Head of caudate nucleus (tissue), 42 donors: ENCODE data around the gene C1QC.

Experiments used
- DNase-seq, 42 donors: peaks; one replicate each; pipeline versions ENCODE4 v3.0.0 to v3.0.0-alpha.2; 2020 to 2021; ENCODE audit warnings: mixed read lengths in 7 of 42
- intact Hi-C: fragments of 100-400 bp; cut with DNase I; formaldehyde crosslinking; loops from one replicate; pipeline ENCODE4 v1.15.0; 2022

C1QC gene

DNA sequence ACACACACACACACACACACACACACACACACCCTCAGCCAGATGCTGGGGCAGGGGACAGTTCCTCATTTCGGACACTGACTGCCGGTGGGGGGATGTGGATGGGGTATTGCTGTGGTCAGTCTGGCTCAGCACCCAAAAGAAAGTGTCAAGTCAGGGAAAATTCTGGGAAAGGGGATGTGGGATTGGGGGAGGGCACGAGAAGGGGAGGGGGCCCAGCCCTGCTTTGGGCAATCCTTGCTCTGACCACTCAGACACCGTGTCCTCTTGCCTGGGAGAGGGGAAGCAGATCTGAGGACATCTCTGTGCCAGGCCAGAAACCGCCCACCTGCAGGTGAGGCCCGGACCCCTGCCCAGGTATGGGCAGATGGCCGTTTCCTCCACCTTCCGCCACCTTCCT lies at the start of gene C1QC:
C1QC (plus strand) TSS at position 253 of the 400 bp plus-strand sequence. CDS start 391 bp downstream, outside the sequence.
- intact Hi-C loops = loop anchor here (2.0 kb wide), 1 partner anchor 223 kb away; no protein-coding TSS in a partner anchor
- DNase-seq = peak in 31 of 42 donors; percentile 15 to 68 (median 32)

DNA sequence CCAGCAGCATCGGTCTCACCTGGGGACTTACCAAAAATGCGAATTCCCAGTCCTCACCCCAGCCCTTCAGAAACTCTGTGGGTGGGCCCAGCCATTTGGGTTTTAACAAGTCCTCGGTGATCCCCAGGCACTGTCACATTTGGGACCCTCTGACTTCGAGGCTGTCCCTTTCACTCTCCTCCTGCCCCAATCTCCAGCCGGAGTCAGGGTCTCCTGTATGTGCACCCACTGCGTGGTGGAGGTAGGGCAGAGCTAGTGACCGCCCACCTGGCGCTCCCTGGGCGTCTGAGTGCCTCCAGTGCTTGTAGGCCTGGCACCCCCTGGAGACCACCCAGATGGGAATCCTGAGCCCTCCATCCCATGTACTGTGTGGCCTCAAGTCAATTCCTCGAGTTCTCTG lies 49.0 kb upstream of the C1QC start:
- intact Hi-C loops = no loop called here
- no peak for DNase-seq

DNA sequence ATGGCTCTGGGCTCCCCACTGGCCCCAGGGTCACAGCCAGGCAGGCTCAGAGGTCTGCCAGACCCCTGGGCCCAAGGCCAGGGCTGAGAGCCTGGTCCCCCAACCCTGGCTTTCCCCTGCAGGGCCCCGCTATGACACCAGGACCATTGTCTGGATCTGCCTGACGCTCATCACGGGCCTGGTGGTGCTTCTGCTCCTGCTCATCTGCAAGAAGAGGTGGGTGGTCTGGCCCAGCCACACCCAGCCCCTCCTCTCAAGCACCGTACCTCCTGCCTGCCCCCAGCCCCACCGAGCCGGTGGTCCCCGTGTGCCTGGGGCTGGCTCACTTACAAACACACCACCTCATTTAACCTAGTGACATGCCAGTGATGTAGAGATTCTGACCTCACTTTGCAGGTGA lies 48.3 kb upstream of the C1QC start:
- intact Hi-C loops = no loop called here

DNA sequence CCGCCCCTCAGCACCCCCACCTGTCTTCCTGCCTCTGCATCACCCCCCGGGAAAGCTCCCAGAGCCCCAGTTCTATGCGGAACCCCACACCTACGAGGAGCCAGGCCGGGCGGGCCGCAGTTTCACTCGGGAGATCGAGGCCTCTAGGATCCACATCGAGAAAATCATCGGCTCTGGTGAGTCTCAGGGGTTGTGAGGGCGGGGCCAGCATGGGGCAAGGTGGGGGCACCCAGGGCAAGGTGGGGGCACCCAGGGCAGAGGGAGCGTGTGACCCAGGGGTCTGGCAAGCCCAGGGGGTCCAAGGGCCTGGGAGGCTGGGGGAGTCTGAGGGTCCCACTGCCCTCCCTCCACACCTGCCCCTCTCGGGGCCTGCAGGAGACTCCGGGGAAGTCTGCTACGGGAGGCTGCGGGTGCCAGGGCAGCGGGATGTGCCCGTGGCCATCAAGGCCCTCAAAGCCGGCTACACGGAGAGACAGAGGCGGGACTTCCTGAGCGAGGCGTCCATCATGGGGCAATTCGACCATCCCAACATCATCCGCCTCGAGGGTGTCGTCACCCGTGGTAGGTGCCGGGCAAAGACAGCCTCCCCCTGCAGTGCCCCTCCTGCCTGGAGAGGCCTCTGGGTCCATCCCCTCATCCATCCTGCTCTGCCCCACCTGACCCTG lies 46.0 kb upstream of the C1QC start:
- intact Hi-C loops = no loop called here
- DNase-seq = no peak

More for the DNA sequence above, 48.3 kb upstream of the C1QC start:
- no peak for DNase-seq

DNA sequence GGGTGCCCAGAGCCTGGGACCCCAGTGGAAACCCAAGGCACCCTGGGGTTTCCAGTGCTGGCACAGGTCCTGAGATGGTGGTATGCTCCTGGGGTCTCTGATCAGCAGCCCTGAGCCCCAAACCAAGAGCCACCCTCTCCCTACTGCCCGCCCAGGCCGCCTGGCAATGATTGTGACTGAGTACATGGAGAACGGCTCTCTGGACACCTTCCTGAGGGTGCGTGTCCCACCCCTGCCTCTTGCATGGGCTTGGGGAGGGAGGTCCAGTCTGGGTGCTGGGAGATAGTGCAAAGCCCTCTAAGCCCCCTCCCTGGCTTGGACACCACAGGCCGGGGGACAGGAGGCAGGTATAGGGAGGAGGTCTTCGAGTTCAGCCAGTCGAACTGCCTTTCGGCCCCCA lies 45.4 kb upstream of the C1QC start:
- DNase-seq = no peak
- intact Hi-C loops = no loop called here

DNA sequence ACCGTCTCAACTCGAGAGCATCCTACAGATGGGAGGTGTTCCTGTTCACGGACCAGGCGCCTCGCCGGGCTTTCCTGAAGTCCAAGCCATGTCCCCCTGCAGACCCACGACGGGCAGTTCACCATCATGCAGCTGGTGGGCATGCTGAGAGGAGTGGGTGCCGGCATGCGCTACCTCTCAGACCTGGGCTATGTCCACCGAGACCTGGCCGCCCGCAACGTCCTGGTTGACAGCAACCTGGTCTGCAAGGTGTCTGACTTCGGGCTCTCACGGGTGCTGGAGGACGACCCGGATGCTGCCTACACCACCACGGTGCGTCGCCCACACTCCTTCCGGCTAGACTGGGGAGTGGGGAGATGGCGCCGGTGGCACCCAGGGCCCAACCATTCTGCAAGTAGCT lies 44.7 kb upstream of the C1QC start:
- intact Hi-C loops = no loop called here
- no peak for DNase-seq

DNA sequence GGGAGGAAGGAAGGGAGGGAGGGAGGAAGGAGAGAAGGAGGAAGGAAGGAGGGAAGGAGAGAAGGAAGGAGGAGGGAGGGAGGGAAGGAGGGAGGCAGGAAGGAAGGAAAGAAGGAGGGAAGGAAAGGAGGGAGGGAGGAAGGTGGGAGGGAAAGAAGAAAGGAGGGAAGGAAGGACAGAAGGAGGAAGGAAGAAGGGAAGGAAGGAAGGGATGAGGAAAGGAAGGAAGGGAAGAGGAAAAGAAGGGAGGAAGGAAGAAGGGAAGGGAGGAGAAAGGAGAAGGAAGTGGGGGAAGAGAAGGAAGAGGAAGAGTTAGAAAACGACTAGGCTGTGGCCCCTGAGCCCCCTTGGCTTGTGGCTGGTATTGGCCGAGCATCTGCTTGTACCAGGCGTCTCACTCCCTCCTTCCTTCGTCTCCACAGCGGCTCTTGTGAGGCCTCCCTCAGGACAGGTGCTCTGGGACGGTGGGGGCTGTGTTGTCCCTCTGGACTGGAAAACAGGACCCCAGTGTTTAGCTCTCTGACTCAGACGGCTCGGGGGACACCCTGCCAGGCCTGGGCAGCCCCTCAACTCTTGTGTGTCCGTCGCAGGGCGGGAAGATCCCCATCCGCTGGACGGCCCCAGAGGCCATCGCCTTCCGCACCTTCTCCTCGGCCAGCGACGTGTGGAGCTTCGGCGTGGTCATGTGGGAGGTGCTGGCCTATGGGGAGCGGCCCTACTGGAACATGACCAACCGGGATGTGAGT lies 43.2 kb upstream of the C1QC start:
- no peak for DNase-seq
- intact Hi-C loops = no loop called here

DNA sequence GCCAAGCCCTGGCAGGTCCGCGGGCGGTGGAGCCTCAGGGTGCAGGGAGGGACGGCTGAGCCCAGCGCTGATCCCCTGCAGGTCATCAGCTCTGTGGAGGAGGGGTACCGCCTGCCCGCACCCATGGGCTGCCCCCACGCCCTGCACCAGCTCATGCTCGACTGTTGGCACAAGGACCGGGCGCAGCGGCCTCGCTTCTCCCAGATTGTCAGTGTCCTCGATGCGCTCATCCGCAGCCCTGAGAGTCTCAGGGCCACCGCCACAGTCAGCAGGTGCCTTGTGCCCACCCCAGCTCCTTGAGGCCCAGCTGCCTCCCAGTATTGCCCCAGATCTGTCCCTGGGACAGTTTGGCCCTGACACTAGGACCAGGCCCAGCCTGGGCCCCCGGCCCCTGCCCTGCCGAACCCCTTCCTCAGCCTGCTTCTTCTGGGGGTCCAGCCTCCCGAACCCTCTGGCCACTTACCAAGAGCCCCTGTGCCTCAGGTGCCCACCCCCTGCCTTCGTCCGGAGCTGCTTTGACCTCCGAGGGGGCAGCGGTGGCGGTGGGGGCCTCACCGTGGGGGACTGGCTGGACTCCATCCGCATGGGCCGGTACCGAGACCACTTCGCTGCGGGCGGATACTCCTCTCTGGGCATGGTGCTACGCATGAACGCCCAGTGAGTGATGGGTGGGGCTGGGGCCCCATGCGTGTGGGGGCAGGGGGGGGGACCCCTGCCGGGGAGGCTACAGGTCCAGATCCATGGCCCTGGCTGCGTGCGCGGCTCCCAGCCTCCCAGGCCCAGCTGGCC lies 42.4 kb upstream of the C1QC start:
- DNase-seq = no peak
- intact Hi-C loops = no loop called here

DNA sequence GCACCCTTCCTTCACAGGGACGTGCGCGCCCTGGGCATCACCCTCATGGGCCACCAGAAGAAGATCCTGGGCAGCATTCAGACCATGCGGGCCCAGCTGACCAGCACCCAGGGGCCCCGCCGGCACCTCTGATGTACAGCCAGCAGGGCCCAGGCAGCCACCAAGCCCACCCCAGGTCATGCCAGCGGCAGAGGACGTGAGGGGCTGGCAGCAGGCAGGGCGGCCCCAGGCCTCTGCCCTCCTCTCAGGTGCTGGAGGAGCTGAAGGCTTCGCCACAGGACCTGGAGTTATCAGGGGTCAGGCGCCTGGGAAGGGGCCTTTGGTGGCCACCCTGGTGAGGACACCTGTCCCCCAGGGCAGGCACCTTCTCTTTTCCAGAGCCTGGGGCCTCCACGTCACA lies 41.8 kb upstream of the C1QC start:
- DNase-seq = no peak
- intact Hi-C loops = no loop called here

DNA sequence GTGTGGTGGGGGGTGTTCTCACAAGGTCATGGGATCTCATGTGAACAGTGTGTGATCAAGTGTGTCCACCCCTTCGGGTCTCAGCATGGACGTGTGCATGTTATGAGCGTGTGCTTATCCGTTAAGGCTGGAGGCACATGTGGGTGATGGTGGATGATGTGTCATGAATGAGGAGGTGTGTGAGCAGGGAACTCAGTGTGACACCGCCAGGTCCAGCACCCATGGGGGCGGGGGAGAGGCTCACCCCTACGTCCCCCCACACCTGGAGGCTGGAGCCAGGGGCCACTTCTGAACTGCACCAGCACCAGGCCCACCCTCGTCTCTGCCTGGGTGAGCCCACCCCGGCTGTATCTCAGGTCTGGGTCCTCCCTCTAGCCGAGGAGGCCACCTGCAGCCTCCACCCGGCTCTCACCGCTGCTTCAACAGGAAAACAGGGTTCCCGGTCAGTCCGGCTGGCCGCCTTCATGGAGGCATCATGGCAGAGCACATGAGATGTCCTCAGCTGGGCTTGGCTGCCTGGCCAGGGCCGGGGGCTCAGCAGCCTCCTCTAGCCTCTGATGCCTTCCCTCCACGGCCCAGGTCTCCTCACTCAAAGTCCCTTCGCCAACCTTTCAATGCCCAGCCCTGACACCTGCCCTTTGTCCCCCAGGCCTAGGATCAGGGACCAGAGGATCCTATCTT lies 41.2 kb upstream of the C1QC start:
- peak in 2 of 42 donors; percentile 18 to 30 for DNase-seq
- intact Hi-C loops = no loop called here

DNA sequence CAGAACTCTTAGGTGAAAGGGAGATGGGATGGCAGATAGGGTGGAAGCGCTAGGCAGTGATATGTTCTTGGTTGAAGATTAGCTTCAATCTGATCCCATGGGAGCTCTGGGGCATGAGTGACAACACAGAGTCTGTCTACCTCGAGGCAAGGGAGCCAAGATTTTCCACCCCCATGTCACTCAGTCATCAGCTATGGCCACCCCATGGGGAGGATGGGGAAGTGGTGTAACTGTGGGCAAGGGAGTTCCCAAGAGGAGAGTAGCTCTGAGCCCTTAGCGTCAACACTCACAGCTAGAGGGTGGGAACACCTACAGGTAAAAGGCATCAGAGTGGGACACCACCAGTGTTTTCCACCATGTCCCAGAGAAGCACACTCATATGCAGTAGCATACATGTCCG lies 37.3 kb upstream of the C1QC start:
- no peak for DNase-seq
- intact Hi-C loops = no loop called here

DNA sequence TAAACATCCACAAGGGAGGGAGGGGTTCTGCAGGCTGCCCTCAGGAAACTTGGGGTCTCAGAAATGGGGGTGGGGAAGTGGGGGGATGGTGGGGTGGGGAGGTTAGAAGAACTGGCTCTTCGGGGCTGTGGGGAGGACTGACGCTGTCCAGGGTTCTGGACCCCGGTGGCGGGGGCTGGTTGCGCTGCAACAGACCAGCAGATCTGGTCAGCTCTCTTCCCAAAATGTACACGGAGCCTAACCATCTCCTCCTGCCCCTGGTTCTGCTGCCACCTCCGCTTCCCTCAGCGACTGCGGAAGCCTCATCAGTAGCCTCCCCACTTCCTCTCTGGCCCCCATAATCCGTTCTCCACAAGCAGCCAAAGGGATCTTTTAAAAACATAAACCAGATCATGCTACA lies 36.3 kb upstream of the C1QC start:
- no peak for DNase-seq
- intact Hi-C loops = no loop called here

DNA sequence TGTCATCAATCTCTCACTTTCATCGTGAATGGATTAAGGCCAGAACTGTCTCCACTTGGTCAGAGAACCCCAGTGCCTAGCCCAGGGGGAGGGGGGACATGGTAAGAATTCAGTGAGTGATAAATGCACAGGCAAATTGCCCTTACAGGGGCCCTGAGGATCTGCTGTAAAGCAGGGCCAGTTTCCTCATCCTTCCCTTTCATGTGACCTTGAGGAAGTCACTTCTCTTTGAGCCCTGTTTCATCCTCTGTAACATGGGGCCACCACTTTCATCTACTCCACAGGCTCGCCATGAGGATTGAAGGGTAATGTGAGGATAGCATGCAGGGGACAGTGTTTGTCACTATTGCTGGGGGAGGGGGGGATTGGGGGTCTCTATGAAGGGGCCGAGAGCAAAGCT lies 35.1 kb upstream of the C1QC start:
- no peak for DNase-seq
- intact Hi-C loops = no loop called here

DNA sequence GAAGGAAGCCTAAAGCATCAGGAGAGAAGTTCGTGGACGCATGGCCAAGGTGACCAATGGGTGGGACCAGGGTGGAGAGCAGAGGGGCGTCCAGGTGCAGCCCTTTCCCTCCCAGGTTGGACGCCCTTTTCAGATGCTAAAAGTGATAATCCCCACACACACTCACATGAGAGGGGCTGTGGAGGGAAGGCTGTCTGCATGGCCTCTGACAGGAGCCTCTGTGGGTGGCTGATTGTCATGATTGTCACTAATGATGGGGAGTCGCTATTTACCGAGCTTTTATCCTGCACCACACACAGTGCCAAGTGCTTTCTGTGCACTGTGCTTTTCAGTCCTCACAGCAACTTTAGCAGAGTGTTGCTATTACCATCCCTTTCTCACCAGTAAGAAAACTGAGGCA lies 34.1 kb upstream of the C1QC start:
- DNase-seq = no peak
- intact Hi-C loops = no loop called here

DNA sequence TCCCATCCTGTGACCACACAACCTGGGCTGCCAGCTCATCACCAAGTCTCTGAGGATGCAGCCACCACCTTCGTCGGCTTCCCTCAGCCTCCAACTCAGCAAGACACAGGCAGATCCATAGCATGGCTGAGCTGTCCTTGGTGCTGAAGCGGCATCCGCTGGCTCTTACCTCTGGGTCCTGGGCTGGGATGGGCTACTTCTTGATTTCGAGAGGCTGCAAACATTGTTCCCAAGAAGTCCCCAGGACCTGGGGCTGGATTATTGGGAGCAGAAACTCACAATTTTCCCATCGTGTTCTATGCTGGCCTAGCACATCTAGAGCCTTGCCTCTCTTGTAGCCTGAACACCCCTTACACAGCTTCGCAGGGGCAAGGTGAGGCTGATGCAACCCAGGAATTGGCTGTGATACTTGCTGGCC lies 31.9 kb upstream of the C1QC start:
- intact Hi-C loops = no loop called here
- DNase-seq = peak in 10 of 42 donors; percentile 7 to 55 (median 22)

DNA sequence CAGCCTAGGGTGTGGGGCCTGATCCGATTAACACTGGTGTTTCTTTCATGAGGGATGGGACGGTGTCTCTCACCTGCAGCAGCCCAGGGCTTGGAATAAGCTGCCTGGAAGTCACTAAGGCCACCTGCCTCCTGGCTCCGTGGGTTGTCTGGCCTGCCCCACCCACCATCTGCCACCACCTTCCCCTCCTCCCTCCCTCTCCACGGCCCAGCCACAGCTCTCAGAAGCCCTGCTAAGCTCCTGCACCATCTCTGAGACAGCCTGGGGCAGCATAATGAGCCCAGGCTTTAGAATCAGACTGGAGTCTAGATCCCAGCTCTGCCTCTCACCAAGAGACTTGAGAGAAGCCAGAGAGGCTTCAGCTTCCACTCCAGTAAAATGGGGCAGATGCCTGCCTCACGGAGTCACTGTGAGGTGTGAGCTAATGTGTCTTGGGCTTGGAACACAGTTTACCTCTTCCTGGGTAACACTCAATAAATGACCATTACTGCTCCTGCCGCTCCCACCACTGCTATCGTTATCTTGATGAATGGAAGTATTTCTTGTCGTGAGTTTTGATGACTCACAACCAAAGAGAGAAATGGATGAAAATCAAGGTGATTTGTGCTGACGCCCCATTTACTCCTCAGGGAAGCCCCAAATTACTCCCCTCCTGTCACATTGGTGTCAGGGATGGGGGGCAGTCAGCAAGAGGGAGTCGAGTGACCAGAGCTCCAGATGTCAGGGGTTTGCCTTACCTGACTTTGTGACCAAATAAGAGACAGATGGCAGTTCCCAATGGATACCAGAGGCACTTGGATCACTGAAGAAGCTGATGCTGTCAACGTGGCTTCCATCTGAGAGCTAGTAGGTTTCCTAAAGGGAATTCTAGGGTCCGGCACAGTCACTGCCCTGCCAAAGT lies 30.5 kb upstream of the C1QC start:
- intact Hi-C loops = no loop called here
- no peak for DNase-seq

DNA sequence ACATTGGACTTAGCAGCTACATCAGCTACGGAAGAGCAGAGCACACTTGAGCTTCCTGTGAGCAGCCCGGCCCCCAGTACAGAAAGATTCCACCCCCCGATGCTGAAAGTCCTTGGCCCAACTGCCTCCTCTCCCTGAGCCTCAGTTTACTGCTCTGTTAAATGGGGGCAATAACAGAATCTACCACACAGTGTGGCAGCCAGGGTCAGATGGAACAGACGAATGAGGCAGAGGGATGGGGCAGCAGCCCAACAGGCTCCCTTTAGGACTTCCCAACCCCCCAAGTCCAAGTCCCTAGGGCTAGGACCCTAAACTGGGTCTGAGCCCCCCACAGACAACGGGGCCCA lies 29.9 kb upstream of the C1QC start:
- intact Hi-C loops = no loop called here
- DNase-seq = no peak

DNA sequence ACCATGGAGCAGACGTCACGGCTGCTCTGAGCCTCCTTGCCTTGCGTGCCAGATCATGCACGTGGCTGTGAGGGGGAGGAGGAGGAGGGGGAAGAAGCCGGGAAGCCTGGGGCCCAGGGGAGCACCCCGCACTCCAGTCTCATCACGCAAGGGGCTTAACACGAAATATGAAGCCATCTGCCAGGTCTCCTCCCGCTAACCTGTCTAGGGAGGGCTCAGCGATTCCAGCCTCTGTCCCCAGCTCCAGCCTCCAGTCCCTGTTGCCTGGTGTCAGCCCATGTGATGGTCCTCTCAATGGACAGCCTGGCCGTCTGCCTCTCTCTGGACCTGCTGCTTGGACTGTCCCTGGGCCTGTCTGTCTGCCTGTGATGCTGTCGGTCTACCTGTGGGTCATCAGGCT lies 29.5 kb upstream of the C1QC start:
- no peak for DNase-seq
- intact Hi-C loops = no loop called here

DNA sequence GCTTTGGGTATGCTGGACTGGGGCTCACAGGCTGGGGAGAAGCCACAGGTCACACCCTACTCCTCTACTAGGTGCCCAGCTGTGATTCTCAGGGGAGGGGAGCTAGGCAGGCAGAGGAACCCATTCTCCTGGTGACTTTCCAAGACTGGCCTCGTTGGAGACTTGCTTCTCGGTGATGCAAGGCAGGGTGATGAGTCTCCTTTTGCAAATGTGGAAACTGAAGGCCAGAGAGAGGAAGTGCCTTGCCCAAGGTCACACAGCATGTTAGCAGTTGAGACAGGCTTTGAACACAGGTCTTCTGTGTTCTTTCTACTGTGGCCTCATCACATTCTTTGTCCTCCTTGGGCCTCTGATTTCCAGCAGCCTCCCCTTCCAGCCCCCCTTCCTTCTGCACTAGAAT lies 27.5 kb upstream of the C1QC start:
- DNase-seq = no peak

More for the DNA sequence above, 27.5 kb upstream of the C1QC start:
- intact Hi-C loops = no loop called here
